CD14-positive monocyte (primary cell): Measurements from ENCODE around the gene FAM227B. TPM values are rescaled to one million over a fixed set of nuclear protein-coding genes. Genes with fewer than 3 reads are reported as not detected.

Experiments used
- DNase-seq, 3 donors: peaks; one replicate each; pipeline ENCODE4 v3.0.0-alpha.2; 2011 to 2022
- H2AFZ ChIP-seq: 2 replicates; pipeline ENCODE4 v1.6.0; 2012; ENCODE audit warnings: mild to moderate bottlenecking, low read depth, low read length, inconsistent platforms; ENCODE audit not compliant: insufficient read depth, poor library complexity, severe bottlenecking
- H3K27ac ChIP-seq, 2 donors: 1 replicate in 1 of 2; 2 replicates in 1 of 2; pipeline ENCODE4 v1.5.1; 2012 to 2013; ENCODE audit warnings: low read length in 2 of 2, control low read depth in 1 of 2, inconsistent platforms in 1 of 2, low read depth in 1 of 2, mild to moderate bottlenecking in 1 of 2
- H3K27me3 ChIP-seq, 2 donors: one replicate each; pipeline versions ENCODE4 v1.6.0 to v1.6.1; 2011 to 2013; ENCODE audit warnings: low read length in 2 of 2; ENCODE audit not compliant: control insufficient read depth in 2 of 2, insufficient read depth in 2 of 2
- H3K36me3 ChIP-seq, 2 donors: replicated peaks in 1 of 2; 1 replicate in 1 of 2; 2 replicates in 1 of 2; pipeline versions ENCODE4 v1.5.1 to v1.6.1; 2012 to 2013; ENCODE audit warnings: low read length in 2 of 2, control low read depth in 1 of 2, inconsistent platforms in 1 of 2, mild to moderate bottlenecking in 1 of 2; ENCODE audit not compliant: insufficient read depth in 2 of 2, control insufficient read depth in 1 of 2
- H3K4me1 ChIP-seq, 2 donors: 1 replicate in 1 of 2; 2 replicates in 1 of 2; pipeline versions ENCODE4 v1.5.1 to v1.6.1; 2012 to 2013; ENCODE audit warnings: low read length in 2 of 2, control low read depth in 1 of 2, inconsistent platforms in 1 of 2, mild to moderate bottlenecking in 1 of 2, moderate library complexity in 1 of 2; ENCODE audit not compliant: insufficient read depth in 2 of 2, control insufficient read depth in 1 of 2
- H3K4me2 ChIP-seq: replicated peaks from 2 replicates; pipeline ENCODE3; 2012; ENCODE audit warnings: low read length, moderate library complexity, mild to moderate bottlenecking; ENCODE audit not compliant: poor library complexity, severe bottlenecking; ENCODE audit errors: extremely low read depth
- H3K4me3 ChIP-seq, 3 experiments: fragments of 200-600 bp in 1 of 3; sonication (generic) in 1 of 3; replicated peaks in 1 of 3; 1 replicate in 2 of 3; 2 replicates in 1 of 3; pipeline ENCODE4 v1.5.1; 2011 to 2013; ENCODE audit warnings: low read length in 3 of 3, mild to moderate bottlenecking in 3 of 3, control low read depth in 2 of 3, low read depth in 2 of 3, inconsistent platforms in 1 of 3, moderate library complexity in 1 of 3
- H3K79me2 ChIP-seq: 2 replicates; pipeline ENCODE4 v1.6.0; 2012; ENCODE audit warnings: mild to moderate bottlenecking, control low read depth, inconsistent platforms, low read length, moderate library complexity; ENCODE audit not compliant: insufficient read depth
- H3K9ac ChIP-seq: 2 replicates; pipeline ENCODE4 v1.6.0; 2017; ENCODE audit warnings: low read length, mild to moderate bottlenecking; ENCODE audit not compliant: insufficient read depth, poor library complexity, severe bottlenecking
- H3K9me3 ChIP-seq, 2 donors: replicated peaks in 1 of 2; 1 replicate in 1 of 2; 2 replicates in 1 of 2; pipeline versions ENCODE4 v1.5.1 to v1.6.1; 2012 to 2013; ENCODE audit warnings: low read length in 2 of 2, control low read depth in 1 of 2; ENCODE audit not compliant: control insufficient read depth in 1 of 2, insufficient read depth in 1 of 2
- H4K20me1 ChIP-seq: 2 replicates; pipeline ENCODE4 v1.6.0; 2012; ENCODE audit warnings: mild to moderate bottlenecking, low read length, control low read depth, moderate library complexity; ENCODE audit not compliant: insufficient read depth
- H3K27ac Mint-ChIP-seq, 7 donors: one replicate each; pipeline ENCODE4 v1.8.0; 2020; ENCODE audit warnings: mild to moderate bottlenecking in 7 of 7, mixed read lengths in 7 of 7, moderate library complexity in 6 of 7, inconsistent platforms in 2 of 7
- H3K27me3 Mint-ChIP-seq, 3 donors: one replicate each; pipeline ENCODE4 v1.8.0; 2021 to 2022; ENCODE audit warnings: low read depth in 3 of 3, mild to moderate bottlenecking in 3 of 3, mixed read lengths in 3 of 3, moderate library complexity in 3 of 3, inconsistent platforms in 1 of 3
- H3K36me3 Mint-ChIP-seq, 2 donors: one replicate each; pipeline ENCODE4 v1.8.0; 2020; ENCODE audit warnings: mixed read lengths in 2 of 2, inconsistent platforms in 1 of 2, mild to moderate bottlenecking in 1 of 2
- H3K4me1 Mint-ChIP-seq: one replicate; pipeline ENCODE4 v1.8.0; 2020; ENCODE audit warnings: mild to moderate bottlenecking, mixed read lengths
- H3K4me3 Mint-ChIP-seq, 2 donors: one replicate each; pipeline ENCODE4 v1.8.0; 2020; ENCODE audit warnings: mild to moderate bottlenecking in 2 of 2, mixed read lengths in 2 of 2, moderate library complexity in 1 of 2
- H3K9me3 Mint-ChIP-seq, 7 donors: one replicate each; pipeline ENCODE4 v1.8.0; 2020 to 2022; ENCODE audit warnings: mixed read lengths in 7 of 7, mild to moderate bottlenecking in 6 of 7, moderate library complexity in 6 of 7, inconsistent platforms in 2 of 7
- WGBS: methylation state at CpG from one replicate; pipeline ENCODE4 v1.1.5; 2013; ENCODE audit warnings: missing lambda C conversion rate; ENCODE audit not compliant: insufficient coverage; 5-methylcytosine and 5-hydroxymethylcytosine counted together
- intact Hi-C, 2 donors: fragments of 100-400 bp; cut with micrococcal nuclease; formaldehyde crosslinking; loops; one replicate each; pipeline versions ENCODE4 v1.15.0 to v1.15.1; 2023
- polyA plus RNA-seq, 3 donors: library from polyadenylated mRNA; depleted of rRNA in 1 of 3; unstranded in 2 of 3; stranded (reverse) in 1 of 3; fragments of 300-500 nt in 2 of 3; fragments of >200 nt in 1 of 3; fragmentation: Illumina TruSeq in 2 of 3; gene quantifications; 1 replicate in 2 of 3; 2 replicates in 1 of 3; pipeline ENCODE4 v1.2.3, GENCODE V29; 2012 to 2021
- TF ChIP-seq, protein P1 (sequence below): fragments of 200-600 bp; IDR thresholded peaks from one replicate; pipeline ENCODE4 v1.8.0; 2022; ENCODE audit warnings: antibody characterized with exemption, mild to moderate bottlenecking

FAM227B gene
- polyA plus RNA-seq, 3 donors: 0.28 to 0.72 (median 0.49) TPM

DNA sequence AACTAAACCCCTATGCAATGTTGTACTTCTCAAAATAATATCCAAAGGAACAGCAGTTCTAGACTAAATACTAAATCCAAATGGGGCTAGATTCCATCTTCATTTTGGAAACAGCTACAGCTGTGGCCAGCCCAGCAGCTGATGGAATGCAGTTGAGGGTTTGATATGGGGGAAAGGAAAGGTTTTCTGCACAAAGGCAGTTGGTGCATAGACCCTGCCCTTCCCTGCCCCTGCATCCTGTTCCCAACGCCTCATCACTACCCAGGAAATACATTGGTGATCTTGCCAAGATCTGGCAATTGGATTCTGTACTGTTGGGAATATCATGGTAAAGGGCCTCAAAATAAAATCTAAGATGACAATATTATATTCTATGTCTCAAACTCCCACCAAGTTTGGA, 44.1 kb upstream of the FAM227B start:
- peaks cover 8% of the 10 kb centered on the region for H3K4me1 Mint-ChIP-seq
- Histone ChIP-seq H3K36me3 (no peaks in the 10 kb centered on the region), H3K4me2 (no peak overlapping the region), H4K20me1 (no peaks in the 10 kb centered on the region), H3K9me3 (no peaks in the 10 kb centered on the region), H3K79me2 (no peaks in the 10 kb centered on the region), H3K27me3 (no peaks in the 10 kb centered on the region), H3K27ac (no peak overlapping the region), H3K9ac (no peak overlapping the region), H3K4me1 (no peaks in the 10 kb centered on the region), H2AFZ (no peak overlapping the region), H3K4me3 (no peak overlapping the region)
- peaks cover 0 to 2% (median 0%) of the 10 kb centered on the region in 7 donors for H3K9me3 Mint-ChIP-seq
- H3K27me3 Mint-ChIP-seq: no peaks in the 10 kb centered on the region
- no CpG with 5 or more reads among the region's 1 CpG for WGBS
- H3K36me3 Mint-ChIP-seq: no peaks in the 10 kb centered on the region
- H3K27ac Mint-ChIP-seq: no peak overlapping the region
- intact Hi-C loops: no loop called here
- DNase-seq: no peak
- no peak overlapping the region for H3K4me3 Mint-ChIP-seq
- TF ChIP-seq, protein P1, sequence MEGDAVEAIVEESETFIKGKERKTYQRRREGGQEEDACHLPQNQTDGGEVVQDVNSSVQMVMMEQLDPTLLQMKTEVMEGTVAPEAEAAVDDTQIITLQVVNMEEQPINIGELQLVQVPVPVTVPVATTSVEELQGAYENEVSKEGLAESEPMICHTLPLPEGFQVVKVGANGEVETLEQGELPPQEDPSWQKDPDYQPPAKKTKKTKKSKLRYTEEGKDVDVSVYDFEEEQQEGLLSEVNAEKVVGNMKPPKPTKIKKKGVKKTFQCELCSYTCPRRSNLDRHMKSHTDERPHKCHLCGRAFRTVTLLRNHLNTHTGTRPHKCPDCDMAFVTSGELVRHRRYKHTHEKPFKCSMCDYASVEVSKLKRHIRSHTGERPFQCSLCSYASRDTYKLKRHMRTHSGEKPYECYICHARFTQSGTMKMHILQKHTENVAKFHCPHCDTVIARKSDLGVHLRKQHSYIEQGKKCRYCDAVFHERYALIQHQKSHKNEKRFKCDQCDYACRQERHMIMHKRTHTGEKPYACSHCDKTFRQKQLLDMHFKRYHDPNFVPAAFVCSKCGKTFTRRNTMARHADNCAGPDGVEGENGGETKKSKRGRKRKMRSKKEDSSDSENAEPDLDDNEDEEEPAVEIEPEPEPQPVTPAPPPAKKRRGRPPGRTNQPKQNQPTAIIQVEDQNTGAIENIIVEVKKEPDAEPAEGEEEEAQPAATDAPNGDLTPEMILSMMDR: no peak

DNA sequence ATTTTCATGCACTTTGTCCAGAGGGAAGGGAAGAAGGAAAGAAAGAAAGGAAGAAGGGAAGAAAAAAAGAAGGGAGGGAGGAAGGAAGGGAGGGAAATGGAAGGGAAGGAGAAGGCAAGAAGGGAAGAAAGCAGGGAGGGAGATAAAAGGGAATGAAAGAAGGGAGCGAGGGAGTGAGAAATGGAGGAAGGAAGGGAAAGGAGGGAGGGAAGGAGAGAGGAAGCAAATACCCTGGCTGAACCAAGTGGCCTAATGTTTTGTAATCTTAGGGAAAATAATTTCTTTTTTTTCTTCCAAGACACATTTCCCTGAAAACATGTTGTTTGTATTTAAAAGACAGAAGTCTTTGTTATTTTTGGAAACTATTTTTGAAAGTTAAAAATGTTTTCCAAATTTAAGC, 36.1 kb upstream of the FAM227B start:
- no peaks in the 10 kb centered on the region for H3K27me3 Mint-ChIP-seq
- H3K27ac Mint-ChIP-seq: no peak overlapping the region
- TF ChIP-seq, protein P1: no peak
- no peaks in the 10 kb centered on the region for H3K4me1 Mint-ChIP-seq
- Histone ChIP-seq H2AFZ (no peak overlapping the region), H3K4me3 (no peak overlapping the region), H3K36me3 (no peaks in the 10 kb centered on the region), H3K4me2 (no peak overlapping the region), H3K27me3 (no peaks in the 10 kb centered on the region), H4K20me1 (no peaks in the 10 kb centered on the region), H3K9ac (no peak overlapping the region), H3K27ac (no peak overlapping the region), H3K79me2 (no peaks in the 10 kb centered on the region), H3K9me3 (peaks cover 17 to 25% of the 10 kb centered on the region in 2 donors), H3K4me1 (no peaks in the 10 kb centered on the region)
- peaks cover 19 to 37% (median 26%) of the 10 kb centered on the region in 7 donors for H3K9me3 Mint-ChIP-seq
- intact Hi-C loops: no loop called here
- no peak for DNase-seq
- no CpG with 5 or more reads among the region's 1 CpG for WGBS
- H3K4me3 Mint-ChIP-seq: no peak overlapping the region
- no peaks in the 10 kb centered on the region for H3K36me3 Mint-ChIP-seq
